NK-92 treated with Interleukin-12 subunit alpha and Interleukin-12 subunit beta, amount 100 ng/mL, for 24 hours (cell line): ENCODE measurements around the gene MXI1.
"Not testable (repeated sequence)": the region's sequence is repeated elsewhere in the genome, so short reads cannot be mapped to it uniquely, and the experiment has no call there.

Source experiments
- DNase-seq: peaks from one replicate; lab custom pipeline; 2025; lab: John Stamatoyannopoulos, UW

The MXI1 gene

DNA sequence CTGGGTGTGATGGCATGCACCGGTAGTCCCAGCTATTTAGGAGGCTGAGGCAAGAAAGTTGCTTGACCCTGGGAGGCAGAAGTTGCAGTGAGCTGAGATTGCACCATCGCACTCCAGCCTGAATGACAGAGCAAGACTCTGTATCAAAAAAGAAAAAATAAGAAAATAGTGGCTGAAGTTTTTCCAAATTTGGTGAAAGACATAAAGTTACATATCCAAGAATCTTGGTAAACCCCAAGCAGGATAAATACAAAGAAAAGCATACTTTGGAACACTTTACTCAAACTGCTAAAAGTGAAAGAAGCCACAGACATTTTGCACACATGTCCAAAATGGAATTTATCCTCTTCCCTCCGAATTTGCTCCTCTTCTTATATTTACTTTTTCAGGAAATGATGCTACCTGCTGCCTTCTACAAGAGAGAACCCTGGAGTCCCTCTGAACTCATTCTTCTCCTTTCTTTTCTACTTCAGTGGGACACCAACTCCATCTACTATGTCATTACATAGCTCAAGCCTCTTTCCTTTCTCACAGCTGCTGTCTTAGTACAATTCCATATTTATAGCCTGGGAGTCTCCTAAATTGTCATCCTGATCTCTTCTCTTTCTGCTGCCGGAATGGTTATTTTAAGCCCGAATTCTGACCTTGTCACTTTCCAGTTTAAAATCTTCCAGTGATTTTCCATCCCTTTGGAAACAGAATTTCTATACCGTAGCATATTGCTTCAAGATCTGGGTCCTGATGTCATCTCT, 114.6 kb downstream of the MXI1 start:
- no peak for DNase-seq

- no peak for DNase-seq
Measured at GRCh38 chr10:110323503-110323902, 116.1 kb downstream of the MXI1 start.

DNA sequence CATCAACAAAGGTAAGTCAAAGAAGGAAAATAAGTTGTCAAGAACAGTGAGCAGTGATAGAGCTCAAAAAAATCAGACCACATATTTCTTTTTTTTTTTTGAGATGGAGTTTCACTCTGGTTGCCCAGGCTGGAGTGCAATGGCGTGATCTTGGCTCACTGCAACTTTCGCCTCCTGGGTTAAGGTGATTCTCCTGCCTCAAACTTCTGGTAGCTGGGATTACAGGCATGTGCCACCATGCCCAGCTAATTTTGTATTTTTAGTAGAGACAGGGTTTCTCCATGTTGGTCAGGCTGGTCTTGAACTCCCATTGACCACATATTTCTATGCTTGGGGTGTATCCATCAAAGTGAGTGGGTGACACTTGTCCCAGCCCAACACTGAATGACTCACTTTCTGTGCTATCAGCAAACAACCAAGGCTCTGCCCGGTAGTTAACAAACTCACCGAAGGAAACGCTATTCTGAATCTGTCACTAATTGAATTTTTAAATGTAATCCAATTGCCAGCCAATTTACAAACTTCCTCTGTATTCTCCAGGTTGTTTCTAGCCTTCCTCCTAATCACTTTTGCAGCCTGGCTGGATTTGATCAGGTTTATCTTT, 116.9 kb downstream of the MXI1 start:
- DNase-seq, result no peak

DNA sequence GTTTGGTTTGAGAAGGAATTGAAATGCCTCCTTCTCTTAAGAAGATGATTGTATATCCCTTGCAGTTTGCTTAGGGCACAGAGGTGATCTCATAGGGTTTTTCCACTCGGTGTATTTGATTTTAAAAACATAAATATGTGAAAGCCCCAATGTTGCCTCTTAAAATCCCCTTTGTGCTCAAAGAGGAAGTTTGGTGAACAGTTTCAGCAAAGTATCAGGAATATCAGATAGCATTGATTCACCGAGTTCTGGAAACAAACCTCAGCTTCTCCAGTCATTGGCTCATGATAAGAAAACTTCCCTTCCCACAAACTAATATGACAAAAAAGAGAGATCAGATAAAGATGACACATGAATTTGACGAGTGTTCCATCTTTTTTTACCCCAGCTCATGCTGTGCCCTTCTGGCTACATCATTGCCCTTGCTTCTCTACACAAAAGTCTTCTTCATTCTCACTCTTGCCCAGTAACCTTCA, 117.4 kb downstream of the MXI1 start:
- no peak for DNase-seq

- no peak for DNase-seq
Measured at GRCh38 chr10:110326351-110327032, 119.1 kb downstream of the MXI1 start.

GRCh38 chr10:110327262-110327914, 120.0 kb downstream of the MXI1 start:
- DNase-seq, result no peak

DNA sequence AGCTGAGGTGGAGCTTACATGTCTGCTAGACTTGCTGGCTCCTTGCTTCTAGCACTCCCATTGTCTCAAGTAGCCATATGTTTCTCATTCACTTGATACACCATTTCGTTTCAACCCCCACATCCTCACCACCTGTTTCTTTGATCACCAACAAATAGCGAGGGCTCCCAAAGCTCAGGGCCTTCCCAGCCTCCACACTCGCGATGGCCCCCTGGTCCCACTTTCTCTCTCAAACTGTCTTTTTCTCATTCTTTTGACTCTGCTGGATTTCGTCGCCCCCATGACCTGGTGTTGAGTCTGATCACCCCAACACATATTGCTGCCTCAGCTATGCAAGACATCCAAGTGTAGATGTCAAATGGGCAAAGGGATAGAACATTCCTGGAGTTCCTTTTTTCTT, 123.3 kb downstream of the MXI1 start:
- DNase-seq, result no peak

DNA sequence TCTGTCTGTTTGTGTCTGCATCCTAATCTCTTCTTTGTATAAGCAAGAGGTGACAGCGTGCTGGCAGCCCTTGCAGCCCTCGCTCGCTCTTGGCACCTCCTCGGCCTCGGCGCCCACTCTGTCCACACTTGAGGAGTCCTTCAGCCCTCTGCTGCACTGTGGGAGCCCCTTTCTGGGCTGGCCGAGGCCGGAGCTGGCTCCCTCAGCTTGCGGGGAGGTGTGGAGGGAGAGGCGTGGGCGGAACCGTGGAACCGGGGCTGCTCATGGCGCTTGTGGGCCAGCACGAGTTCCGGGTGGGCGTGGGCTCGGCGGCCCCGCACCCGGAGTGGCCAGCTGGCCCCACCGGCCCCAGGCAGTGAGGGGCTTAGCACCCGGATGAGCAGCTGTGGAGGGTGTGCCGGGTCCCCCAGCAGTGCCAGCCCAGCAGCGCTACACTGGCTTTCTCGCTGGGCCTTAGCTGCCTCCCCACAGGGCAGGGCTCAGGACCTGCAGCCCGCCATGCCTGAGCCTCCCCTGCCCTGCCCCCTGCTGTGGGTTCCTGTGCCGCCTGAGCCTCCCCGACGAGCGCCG, 123.9 kb downstream of the MXI1 start:
- DNase-seq, result not testable (repeated sequence)

GRCh38 chr10:110334061-110334656, 126.8 kb downstream of the MXI1 start:
- DNase-seq, result no peak

GRCh38 chr10:110335314-110336064, 128.1 kb downstream of the MXI1 start:
- DNase-seq, result no peak

GRCh38 chr10:110336111-110336721, 128.8 kb downstream of the MXI1 start:
- no peak for DNase-seq
